ENCODE results near the gene TRIM31. TPM values are rescaled to one million over a fixed set of nuclear protein-coding genes. Genes with fewer than 3 reads are reported as not detected.

Gene TRIM31
- total RNA-seq, 2 donors from 2014 or later, result not detected

- H3K9me3 ChIP-seq (ENCODE audit: control insufficient read depth, low read length, poor library complexity, severe bottlenecking), result no peaks in the 10 kb centered on the region
- Mint-ChIP-seq H3K27me3 (peaks cover 54% of the 10 kb centered on the region), H3K4me3 (peak overlapping the region; percentile 93), H3K27ac (no peak overlapping the region), H3K4me1 (peaks cover 62% of the 10 kb centered on the region), H3K36me3 (ENCODE audit: low read depth) (peaks cover 26% of the 10 kb centered on the region)
- DNase-seq (no peak), ATAC-seq (no peak)
Observed at GRCh38 chr6:30073489-30074235, 39.2 kb downstream of the TRIM31 start.

- Mint-ChIP-seq H3K4me1 (peaks cover 66% of the 10 kb centered on the region), H3K27me3 (peaks cover 54% of the 10 kb centered on the region), H3K4me3 (peak overlapping the region; percentile 76), H3K27ac (peak overlapping the region; percentile 79), H3K36me3 (ENCODE audit: low read depth) (peaks cover 40% of the 10 kb centered on the region)
- no peaks in the 10 kb centered on the region for H3K9me3 ChIP-seq (ENCODE audit: control insufficient read depth, low read length, poor library complexity, severe bottlenecking)
- ATAC-seq (no peak), DNase-seq (no peak)
Observed at GRCh38 chr6:30071858-30072257, 41.0 kb downstream of the TRIM31 start.

GRCh38 chr6:30071081-30071818, 41.6 kb downstream of the TRIM31 start:
- no peak overlapping the region for H3K27ac Mint-ChIP-seq
- no peaks in the 10 kb centered on the region for H3K9me3 ChIP-seq (ENCODE audit: control insufficient read depth, low read length, poor library complexity, severe bottlenecking)
- peaks cover 40% of the 10 kb centered on the region for H3K36me3 Mint-ChIP-seq (ENCODE audit: low read depth)
- DNase-seq (no peak), ATAC-seq (no peak)
- H3K4me1 Mint-ChIP-seq, result peaks cover 64% of the 10 kb centered on the region
- peaks cover 48% of the 10 kb centered on the region for H3K27me3 Mint-ChIP-seq
- H3K4me3 Mint-ChIP-seq, result peak overlapping the region; percentile 76

- Mint-ChIP-seq H3K27me3 (peaks cover 27% of the 10 kb centered on the region), H3K4me1 (peaks cover 54% of the 10 kb centered on the region), H3K27ac (peak overlapping the region; percentile 98), H3K36me3 (ENCODE audit: low read depth) (peaks cover 35% of the 10 kb centered on the region), H3K4me3 (peak overlapping the region; percentile 100)
- DNase-seq (no peak), ATAC-seq (no peak)
- peaks cover 3% of the 10 kb centered on the region for H3K9me3 ChIP-seq (ENCODE audit: control insufficient read depth, low read length, poor library complexity, severe bottlenecking)
Observed at GRCh38 chr6:30067460-30068139, 45.3 kb downstream of the TRIM31 start.

GRCh38 chr6:30066577-30067459, 46.1 kb downstream of the TRIM31 start, which contains the start of gene PPP1R11:
TSS of gene PPP1R11 (plus strand) at chr6:30067198. CDS start at chr6:30067411, 213 bp downstream.
- DNase-seq, result peak; percentile 93 to 98 (median 93)
- Mint-ChIP-seq H3K36me3 (ENCODE audit: low read depth) (peaks cover 28% of the 10 kb centered on the region), H3K4me3 (peak within 1 kb of the TSS; percentile 100), H3K27me3 (peaks cover 19% of the 10 kb centered on the region), H3K4me1 (peaks cover 49% of the 10 kb centered on the region), H3K27ac (peak within 1 kb of the TSS; percentile 98)
- peaks cover 3% of the 10 kb centered on the region for H3K9me3 ChIP-seq (ENCODE audit: control insufficient read depth, low read length, poor library complexity, severe bottlenecking)
- ATAC-seq, result peak; percentile 97

- peaks cover 3% of the 10 kb centered on the region for H3K9me3 ChIP-seq (ENCODE audit: control insufficient read depth, low read length, poor library complexity, severe bottlenecking)
- DNase-seq (no peak), ATAC-seq (no peak)
- Mint-ChIP-seq H3K27ac (peak overlapping the region; percentile 98), H3K36me3 (ENCODE audit: low read depth) (peaks cover 23% of the 10 kb centered on the region), H3K27me3 (peaks cover 14% of the 10 kb centered on the region), H3K4me3 (peak overlapping the region; percentile 100), H3K4me1 (peaks cover 49% of the 10 kb centered on the region)
Observed at GRCh38 chr6:30066082-30066481, 46.8 kb downstream of the TRIM31 start.

- Mint-ChIP-seq H3K36me3 (ENCODE audit: low read depth) (peaks cover 12% of the 10 kb centered on the region), H3K4me3 (peak overlapping the region; percentile 28), H3K27me3 (no peaks in the 10 kb centered on the region), H3K4me1 (peaks cover 39% of the 10 kb centered on the region), H3K27ac (peak overlapping the region; percentile 99)
- H3K9me3 ChIP-seq (ENCODE audit: control insufficient read depth, low read length, poor library complexity, severe bottlenecking), result peaks cover 3% of the 10 kb centered on the region
- no peak for ATAC-seq
- no peak for DNase-seq
Observed at GRCh38 chr6:30063315-30063714, 49.6 kb downstream of the TRIM31 start.

GRCh38 chr6:30062471-30063178, 50.3 kb downstream of the TRIM31 start:
- Mint-ChIP-seq H3K4me3 (peak overlapping the region; percentile 96), H3K36me3 (ENCODE audit: low read depth) (peaks cover 5% of the 10 kb centered on the region), H3K4me1 (peaks cover 32% of the 10 kb centered on the region), H3K27ac (peak overlapping the region; percentile 99), H3K27me3 (no peaks in the 10 kb centered on the region)
- no peak for ATAC-seq
- no peak for DNase-seq
- H3K9me3 ChIP-seq (ENCODE audit: control insufficient read depth, low read length, poor library complexity, severe bottlenecking), result peaks cover 3% of the 10 kb centered on the region

- no peaks in the 10 kb centered on the region for H3K27me3 Mint-ChIP-seq
- H3K4me1 Mint-ChIP-seq, result peaks cover 30% of the 10 kb centered on the region
- H3K4me3 Mint-ChIP-seq, result peak overlapping the region; percentile 96
- peaks cover 3% of the 10 kb centered on the region for H3K9me3 ChIP-seq (ENCODE audit: control insufficient read depth, low read length, poor library complexity, severe bottlenecking)
- ATAC-seq (peak; percentile 30), DNase-seq (no peak)
- peaks cover 4% of the 10 kb centered on the region for H3K36me3 Mint-ChIP-seq (ENCODE audit: low read depth)
- H3K27ac Mint-ChIP-seq, result peak overlapping the region; percentile 99
Observed at GRCh38 chr6:30061858-30062458, 50.9 kb downstream of the TRIM31 start.

GRCh38 chr6:30061092-30061857, 51.6 kb downstream of the TRIM31 start, which contains the start of gene POLR1H:
TSS of gene POLR1H (plus strand) at chr6:30061265. CDS start at chr6:30061525, 260 bp downstream.
- Mint-ChIP-seq H3K27me3 (no peaks in the 10 kb centered on the region), H3K4me1 (peaks cover 26% of the 10 kb centered on the region), H3K4me3 (peak within 1 kb of the TSS; percentile 96), H3K27ac (peak within 1 kb of the TSS; percentile 99), H3K36me3 (ENCODE audit: low read depth) (peaks cover 4% of the 10 kb centered on the region)
- peaks cover 3% of the 10 kb centered on the region for H3K9me3 ChIP-seq (ENCODE audit: control insufficient read depth, low read length, poor library complexity, severe bottlenecking)
- ATAC-seq (peak; percentile 90), DNase-seq (peak; percentile 66 to 84 (median 71))

GRCh38 chr6:30060606-30061091, 52.2 kb downstream of the TRIM31 start:
- DNase-seq (no peak), ATAC-seq (peak; percentile 49)
- H3K9me3 ChIP-seq (ENCODE audit: control insufficient read depth, low read length, poor library complexity, severe bottlenecking), result peaks cover 3% of the 10 kb centered on the region
- H3K36me3 Mint-ChIP-seq (ENCODE audit: low read depth), result peaks cover 4% of the 10 kb centered on the region
- peaks cover 21% of the 10 kb centered on the region for H3K4me1 Mint-ChIP-seq
- H3K27ac Mint-ChIP-seq, result peak overlapping the region; percentile 99
- peak overlapping the region; percentile 96 for H3K4me3 Mint-ChIP-seq
- H3K27me3 Mint-ChIP-seq, result no peaks in the 10 kb centered on the region

Measured in T-helper 17 cell (primary cell).